22Rv1 (cell line): Measurements from ENCODE around the gene NT5C3A.

ENCODE experiments used
- ZFX ChIP-seq: fragments of 450-650 bp; IDR thresholded peaks from 2 replicates; pipeline ENCODE4 v1.6.1; 2017; ENCODE audit warnings: antibody characterized with exemption, borderline replicate concordance
- TF ChIP-seq, protein P1 (sequence below): fragments of 450-650 bp; IDR thresholded peaks from 2 replicates; pipeline ENCODE4 v1.5.1; 2017; ENCODE audit warnings: mild to moderate bottlenecking

DNA sequence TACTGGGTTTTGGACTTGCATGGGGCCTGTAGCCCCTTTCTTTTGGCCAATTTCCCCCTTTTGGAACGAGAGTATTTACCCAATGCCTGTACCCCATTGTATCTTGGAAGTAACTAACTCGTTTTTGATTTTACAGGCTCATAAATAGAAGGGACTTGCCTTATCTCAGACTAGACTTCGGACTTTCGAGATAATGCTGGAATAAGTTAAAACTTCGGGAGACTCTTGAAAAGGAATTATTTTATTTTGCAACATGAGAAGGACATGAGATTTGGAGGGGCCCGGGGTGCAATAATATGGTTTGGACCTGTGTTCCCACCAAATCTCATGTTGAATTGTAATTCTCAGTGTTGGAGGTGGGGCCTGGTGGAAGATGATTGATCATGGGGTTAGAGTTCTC lies 8.3 kb upstream of the NT5C3A start:
- TF ChIP-seq, protein P1, sequence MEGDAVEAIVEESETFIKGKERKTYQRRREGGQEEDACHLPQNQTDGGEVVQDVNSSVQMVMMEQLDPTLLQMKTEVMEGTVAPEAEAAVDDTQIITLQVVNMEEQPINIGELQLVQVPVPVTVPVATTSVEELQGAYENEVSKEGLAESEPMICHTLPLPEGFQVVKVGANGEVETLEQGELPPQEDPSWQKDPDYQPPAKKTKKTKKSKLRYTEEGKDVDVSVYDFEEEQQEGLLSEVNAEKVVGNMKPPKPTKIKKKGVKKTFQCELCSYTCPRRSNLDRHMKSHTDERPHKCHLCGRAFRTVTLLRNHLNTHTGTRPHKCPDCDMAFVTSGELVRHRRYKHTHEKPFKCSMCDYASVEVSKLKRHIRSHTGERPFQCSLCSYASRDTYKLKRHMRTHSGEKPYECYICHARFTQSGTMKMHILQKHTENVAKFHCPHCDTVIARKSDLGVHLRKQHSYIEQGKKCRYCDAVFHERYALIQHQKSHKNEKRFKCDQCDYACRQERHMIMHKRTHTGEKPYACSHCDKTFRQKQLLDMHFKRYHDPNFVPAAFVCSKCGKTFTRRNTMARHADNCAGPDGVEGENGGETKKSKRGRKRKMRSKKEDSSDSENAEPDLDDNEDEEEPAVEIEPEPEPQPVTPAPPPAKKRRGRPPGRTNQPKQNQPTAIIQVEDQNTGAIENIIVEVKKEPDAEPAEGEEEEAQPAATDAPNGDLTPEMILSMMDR: no peak
- no peak for TF ChIP-seq ZFX
